ENCODE results near the gene TPRA1.

TPRA1 gene

DNA sequence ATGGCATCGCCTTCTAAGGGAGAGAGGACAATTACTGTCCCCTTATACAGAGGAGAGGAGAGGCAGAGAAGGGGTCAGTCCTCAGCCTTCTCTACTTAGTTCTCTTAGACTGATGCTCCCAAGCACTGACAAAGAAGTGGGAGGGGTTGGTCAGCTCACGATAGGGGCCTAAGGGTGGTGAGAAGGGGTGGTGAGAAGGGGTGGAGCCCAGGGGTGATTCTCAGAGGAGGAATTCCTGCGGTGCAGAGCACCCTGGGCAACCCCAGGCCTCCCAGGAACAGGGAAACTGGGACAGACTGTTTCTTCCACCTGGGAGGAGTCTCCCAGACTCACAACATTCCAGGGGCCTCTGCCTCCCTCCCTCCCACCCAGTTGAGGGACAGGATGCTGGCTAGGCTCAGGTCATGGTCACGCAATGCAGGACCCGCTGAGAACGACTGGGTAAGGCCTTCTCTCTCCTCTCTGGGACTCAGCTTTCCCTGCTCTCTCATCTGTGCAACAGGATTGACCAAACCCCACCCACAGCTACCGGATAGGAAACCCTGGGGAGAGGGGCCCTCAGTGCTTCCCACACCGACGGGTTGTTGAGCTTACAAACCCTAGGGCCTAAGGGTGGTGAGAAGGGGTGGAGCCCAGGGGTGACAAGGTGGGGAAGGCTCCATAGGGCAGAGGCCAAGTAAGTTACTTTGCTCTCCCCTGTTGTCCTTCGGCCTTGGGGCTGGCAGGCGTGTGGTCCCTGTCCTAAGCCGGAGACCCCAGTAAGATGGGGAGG lies 1.5 kb downstream of the TPRA1 start:
- DNase-seq, result no peak

DNA sequence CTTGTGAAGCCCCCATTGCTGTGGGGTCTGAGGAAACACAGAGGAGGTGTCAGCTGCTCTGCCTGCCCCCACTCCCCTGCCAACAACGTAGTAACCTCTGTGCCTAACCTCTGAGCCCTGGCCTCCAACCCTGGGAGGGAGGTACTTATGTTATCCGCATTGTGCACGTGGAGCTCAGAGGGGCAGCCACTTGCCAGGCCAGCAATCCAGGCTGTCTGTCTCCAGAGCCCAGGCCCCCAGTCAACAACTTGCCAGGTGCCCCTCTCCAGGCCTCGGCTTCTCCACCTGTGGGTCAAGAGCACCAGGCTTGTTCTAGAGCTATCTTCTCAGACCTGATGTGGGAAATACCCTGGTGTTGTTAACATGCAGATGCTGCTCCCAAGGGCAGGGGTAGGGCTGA lies 2.7 kb downstream of the TPRA1 start:
- no peak for DNase-seq

DNA sequence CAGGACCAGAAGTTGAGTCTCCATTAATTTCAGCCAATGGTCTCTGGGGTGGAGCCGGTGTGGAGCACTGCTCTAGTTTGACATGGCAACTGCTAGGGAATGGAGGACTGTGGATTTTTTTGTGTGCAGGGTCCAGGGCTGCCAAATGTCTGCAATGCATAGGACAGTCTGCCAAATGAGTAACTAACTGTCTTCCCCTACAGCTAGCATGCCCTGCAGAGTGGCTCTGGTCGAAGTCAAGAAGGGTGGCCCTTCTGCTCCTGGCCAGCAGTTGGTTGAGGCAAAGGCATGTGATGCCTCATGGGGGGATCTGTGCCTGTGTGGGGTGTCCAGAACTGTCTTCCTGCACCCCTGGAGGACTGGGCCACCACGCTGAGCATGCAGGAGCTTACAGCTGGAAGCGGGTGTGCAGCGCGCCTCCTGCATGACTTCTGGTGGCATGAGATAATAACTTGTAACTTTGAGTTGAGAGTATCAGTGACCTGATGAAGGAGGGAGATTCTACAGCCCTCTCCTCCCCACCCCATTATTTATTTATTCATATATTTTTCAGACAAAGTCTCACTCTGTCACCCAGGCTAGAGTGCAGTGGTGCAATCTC lies 4.6 kb downstream of the TPRA1 start:
- no peak for DNase-seq

DNA sequence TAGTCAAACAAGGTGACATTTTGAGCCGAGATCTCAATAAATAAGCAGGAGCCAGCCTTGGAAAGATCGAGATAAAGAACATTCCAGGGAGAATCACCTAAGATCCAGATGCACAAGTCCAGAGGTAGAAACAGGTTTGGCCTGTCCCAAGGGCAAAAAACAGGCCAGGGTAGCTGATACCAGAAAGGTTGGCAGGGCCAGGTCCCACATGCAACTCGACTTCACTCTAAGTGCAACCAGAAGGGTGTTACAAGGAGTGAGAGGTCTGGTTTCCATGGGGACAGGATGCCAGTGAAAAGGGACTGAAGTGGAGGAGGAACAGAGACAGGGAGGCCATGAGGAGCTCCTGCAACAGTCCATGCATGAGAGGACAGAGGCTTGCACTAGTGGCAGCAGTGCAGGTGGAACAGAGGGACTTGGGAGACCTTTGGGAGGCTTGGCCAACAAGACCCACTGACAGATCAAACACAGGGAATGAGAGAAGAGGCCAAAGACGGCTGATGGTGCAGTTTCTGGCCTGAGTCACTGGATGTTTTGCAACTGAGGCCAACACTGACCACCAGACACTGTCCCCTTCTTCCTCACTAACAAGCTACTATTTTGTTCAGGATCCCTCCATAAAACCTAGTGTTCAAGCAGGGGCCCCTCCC lies 5.2 kb downstream of the TPRA1 start:
- DNase-seq, result no peak

DNA sequence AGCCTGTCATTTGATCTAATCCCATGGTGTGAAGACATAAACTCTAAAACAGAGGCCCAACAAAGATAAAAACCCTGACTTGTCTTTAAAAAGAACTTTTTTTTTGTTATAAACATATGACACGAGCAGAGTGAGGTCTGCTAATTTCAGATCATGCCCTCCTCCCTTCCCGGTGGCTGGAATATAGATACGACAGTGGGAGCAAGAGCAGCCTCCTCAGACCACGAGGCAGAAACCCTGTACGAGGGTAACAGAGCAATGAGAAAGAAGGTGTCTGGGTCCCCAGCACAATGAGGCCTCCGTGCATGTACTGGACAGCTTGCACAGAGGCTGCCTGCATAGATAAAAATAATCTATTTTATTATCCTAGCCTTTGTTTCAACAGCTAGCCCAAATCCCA lies 5.8 kb downstream of the TPRA1 start:
- no peak for DNase-seq

DNA sequence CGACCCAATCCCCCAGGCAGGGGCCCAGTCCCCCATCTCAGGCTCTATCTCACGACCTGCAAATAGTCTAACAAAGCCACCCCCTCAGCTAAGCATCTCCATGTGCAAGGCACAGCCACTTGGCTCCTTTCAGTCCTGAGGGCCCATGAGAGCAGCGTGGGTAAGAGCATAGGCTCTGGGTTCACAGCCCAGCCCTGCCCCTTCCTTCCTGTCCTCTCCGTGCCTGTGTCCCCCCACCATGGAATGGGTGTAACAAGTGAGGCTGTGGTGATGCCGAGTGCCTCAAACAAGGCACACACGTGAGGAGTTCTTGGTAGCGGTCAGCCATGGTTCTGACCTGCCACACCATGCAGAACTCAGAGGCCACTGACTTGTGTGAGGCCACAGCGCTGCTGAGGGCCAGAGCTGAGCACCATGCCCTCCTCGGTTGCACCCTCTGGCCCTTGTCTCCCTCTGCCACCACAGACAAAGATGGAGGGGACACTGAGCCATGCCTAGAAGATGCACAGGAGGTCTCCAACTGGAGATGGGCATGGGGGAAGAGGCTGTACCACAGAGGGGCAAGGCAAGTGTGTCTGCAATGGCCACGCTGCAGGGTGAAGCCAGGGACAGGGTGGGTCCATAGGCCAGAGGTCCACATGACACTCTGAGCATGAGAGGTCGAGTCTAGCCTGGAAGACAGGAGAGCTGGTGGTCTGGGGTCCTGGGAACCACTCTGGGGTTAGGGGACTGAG lies 10.0 kb downstream of the TPRA1 start:
- DNase-seq, result no peak

DNA sequence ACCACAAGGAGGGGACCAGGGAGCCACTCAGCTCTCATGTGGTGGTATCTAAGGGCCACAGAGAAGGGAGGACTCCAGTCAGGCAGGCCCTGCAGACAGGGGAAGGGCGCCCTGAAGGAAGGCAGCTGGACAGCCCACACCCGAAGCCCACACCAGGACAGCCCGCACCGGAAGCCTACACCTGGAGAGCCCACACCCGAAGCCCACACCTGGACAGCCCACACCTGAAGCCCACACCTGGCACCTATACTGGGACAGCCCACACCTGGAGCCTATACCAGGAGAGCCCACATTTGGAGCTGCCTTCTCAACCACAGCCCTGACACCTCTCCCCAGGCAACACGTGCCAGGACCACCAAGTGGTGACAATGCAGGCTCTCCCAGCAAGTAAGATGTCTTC lies 11.7 kb downstream of the TPRA1 start:
- no peak for DNase-seq

DNA sequence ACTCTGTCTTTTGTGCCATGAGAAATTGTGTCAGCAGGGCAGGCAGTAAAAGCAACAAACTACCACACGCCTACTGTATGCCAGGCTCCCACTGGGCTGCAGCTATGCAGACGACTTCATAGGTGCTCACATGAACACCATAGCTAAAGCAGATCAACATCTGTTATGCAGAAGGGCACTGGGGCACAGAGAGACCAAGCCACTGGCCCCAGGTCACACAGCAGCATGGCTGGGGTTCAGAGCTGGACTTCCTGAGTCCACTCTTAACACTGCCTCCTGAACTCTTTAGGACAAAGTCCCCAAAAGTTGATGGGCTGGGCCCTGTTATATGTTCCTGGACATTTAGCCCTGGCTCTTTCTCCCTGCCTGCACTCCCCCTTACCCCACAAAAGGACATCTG lies 12.4 kb downstream of the TPRA1 start:
- DNase-seq, result no peak

DNA sequence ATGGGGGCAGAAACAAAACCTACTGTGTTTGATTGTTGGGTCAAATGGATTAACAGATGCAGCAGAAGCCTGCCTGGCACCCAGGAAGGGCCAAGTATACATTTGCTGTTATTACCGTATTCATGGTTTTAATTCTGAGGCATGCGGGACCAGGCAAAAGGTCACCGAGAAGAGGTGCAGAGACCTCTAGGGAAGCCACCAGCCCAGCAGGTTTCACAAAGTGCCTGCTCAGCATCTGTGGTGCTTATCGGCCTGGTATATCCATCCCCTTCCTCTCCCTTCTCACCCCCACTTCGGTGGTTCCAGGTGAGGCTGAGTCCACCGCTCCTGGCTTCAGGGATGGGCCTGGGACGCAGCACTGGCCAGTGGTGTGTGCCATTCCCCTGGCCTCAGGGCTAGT lies 13.1 kb downstream of the TPRA1 start:
- DNase-seq, result no peak

DNA sequence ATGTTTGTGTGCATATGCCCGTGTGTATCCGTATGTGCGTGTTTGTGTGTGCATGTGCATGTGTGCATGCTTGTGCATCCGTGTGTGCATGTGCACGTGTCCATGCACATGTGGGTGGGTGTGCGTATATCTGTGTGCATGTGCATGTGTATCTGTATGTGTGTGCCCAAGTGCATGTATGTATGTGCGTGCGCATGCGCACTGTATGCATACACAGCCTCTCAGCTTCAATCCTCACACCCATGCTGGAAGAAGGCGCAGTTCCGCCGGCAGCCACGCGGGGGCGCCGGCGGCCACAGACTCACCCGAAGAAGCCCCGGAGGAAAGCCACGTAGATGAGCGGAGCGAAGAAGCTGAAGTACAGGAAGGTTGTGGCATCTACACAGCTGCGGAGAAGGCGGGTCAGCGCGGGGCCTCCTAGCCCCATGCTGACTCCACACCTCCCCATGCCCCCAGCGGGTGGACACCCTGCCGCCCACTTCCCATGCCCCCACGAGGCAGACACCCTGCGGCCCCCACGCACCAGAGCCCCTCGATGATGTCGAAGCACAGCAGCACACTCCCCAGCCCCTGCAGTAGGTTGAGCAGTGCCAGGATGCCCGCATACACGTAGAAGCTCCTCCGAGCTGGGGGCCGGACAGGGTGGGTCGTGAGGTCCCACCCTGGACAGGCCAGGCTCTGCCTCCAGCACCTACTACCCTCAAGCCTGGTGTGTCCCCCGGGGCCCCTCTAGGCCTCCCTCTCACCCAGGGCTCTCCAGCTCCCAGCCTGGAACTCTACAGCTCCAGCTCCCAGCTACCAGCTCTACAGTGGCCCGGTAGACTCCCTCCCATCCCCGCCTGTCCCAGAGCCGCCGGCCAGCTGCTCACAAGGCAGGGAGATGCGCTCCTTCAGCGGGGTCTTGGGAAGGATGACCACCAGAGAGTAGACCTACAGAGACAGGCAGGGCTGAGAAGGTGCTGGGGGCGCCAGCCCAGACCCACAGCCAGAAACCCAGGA lies 15.4 kb downstream of the TPRA1 start:
- peak; percentile 73 to 76 for DNase-seq

DNA sequence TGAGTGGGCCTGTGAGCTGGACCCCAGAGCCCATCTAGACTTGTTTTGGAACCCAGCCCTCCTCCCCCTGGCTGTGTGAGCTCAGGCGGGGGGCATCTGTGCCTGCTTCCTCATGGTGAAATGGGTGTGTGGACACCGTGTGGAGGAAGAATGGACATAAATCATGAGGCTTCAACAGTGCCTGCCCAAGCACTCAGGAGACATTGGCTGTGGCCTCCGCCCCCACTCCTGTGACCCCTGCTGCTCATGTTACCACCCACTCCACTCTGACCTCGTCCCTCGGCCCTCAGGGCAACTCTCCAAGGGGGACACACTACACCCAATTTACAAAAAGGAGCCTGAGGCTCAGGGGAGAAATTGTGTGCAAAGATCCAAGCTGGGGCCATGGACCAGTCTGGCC lies 16.6 kb downstream of the TPRA1 start:
- no peak for DNase-seq

DNA sequence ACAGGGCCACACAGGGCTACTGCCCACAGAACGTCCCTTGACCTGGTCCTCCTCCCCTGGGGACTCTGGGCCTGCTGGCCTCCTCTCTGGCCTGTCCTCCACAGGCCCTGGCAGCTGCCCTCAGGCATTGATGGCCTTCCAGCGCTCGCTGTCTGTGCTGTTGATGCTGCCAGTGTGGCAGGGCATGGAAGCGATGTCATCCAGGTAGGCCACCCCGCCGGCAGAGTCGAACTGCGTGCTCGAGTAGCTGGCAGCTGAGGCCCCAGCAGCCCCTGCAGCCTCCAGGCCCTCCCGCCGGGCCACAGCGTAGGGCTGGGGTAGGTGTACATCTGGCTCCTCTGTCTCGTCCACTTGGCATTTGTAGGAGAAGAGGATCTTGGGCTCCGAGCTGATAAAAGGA lies 17.1 kb downstream of the TPRA1 start:
- DNase-seq, result no peak

DNA sequence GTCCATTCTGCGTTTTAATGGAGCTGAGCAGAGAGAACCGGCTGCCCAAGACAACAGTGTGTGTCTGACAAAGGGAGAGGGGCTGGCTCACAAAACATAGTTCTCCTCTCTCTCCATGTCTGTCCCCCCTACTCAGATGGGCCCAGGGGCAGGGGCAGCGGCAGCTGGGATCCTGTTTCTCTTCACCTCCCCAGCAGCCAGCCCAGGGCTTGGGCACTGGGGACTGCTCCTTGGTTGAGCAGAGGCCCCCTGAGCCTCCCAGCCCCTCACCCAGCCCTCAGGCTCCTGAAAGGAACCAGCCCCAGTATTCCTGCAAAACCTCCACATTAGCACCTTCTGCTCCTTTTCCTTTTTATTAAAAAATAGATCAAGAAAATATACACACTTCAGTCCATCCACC lies 17.8 kb downstream of the TPRA1 start:
- no peak for DNase-seq

DNA sequence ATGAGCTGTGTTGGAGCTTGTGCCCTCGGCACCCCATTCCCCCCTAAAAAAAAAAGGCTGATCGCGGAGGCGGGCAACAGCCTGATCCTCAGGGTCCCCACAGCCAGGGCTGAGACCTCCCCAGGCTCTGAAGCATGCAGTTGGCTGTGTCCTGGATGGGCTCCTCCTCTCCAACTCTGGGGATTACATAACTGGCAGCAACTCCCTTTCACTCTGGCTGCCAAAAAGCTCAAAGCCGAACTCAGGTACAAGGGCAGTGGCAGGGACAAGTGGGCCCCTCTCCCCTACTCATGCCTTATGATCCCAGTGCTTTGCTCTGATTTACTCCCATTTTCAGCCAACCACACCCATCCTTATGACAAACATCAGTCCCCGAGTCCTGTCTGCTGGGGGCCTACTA lies 18.3 kb downstream of the TPRA1 start:
- DNase-seq, result no peak

DNA sequence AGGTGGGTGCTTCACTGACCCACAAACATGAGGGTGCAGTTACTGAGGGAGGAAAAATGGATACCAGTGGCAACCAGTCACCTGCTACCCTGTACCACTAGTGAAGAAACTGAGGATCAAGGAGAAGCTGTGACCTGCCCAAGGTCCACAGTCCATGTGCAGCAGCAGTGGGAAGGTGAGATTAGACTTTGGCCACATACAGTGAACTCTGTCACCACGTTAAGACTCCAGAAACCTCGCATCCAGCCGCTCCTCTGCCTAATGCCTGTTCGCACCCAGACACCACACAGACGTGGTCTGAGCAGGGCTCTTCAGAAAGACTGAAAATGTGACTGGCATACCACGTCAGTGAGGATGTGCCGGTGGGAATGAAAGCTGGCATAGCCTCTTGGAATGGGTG lies 20.0 kb downstream of the TPRA1 start:
- DNase-seq, result no peak

DNA sequence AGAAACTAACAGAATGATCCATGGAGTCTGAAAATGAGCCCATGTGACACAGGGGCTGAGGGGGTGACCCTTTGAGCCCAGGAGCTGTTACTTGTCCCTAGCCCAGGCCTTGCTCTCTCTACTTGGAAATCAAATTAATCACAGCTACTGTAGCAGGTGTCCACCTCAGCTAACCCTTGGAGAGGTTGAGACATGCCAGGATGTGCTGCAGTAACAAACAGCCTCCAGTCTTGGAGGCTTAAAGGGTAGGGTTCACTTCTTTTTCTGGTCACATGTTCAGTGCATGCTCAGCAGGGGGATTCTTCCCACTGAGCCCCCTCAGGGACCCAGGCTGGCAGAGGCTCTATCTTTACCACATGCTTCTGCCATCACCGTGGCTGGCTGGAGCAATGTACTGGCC lies 21.4 kb downstream of the TPRA1 start:
- no peak for DNase-seq

DNA sequence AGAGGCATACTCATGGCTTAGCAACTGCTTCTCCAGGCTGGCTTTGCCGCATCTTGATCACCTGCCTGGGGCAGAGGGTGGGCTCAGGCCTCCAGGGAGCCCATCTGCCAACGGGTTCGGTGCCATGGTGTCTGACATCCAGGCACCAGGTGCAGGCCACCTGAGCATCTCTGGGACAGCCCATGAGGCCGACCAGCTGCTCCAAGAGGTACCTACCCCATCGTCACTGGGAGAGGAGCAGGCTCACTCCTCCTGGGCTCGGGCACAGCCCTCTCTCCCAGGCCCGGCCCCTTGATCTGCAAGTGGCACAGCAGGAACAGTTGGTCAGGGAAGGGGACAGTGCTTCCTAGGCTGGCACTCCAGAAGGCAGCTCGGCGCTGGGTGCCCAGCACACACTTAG lies 21.9 kb downstream of the TPRA1 start:
- DNase-seq, result no peak

DNA sequence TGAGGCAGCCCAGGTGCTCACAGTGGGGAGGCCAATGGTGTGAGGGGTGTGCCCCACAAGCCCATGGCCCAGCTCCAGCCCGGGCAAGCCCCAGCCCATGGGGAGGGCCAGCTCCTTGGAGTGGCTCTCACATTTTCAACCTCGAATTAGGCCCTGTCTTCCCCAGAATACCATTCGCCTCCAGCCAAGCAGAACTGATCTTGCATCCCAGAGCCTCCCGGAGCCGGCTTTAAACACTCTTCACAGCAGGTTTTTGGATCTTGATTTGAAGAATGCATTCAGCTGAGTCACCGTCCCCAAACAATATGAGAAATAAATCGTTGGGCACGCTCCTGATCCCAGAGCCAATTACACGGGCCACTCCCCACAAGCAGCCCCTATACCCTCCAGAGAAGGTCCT lies 23.7 kb downstream of the TPRA1 start:
- DNase-seq, result no peak

DNA sequence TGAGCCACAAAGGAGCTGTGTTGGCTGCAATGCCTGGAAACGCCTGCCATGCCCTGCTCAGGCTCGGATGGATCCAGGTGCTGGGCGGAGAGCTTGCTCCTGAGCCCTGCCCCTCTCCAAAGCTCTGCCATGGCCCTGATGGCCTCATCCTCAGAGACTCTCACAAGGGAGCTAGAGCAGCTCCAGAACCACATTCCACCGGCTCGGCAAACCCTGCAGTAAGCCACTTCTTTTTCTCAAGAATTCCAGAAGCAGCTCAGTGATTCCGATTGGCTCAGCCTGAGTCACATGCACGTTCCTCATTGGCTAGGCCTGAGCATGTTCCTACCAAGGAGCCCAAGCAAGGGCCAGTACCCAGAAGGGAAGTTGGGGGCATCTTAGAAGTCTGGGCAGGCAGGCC lies 24.8 kb downstream of the TPRA1 start:
- no peak for DNase-seq

DNA sequence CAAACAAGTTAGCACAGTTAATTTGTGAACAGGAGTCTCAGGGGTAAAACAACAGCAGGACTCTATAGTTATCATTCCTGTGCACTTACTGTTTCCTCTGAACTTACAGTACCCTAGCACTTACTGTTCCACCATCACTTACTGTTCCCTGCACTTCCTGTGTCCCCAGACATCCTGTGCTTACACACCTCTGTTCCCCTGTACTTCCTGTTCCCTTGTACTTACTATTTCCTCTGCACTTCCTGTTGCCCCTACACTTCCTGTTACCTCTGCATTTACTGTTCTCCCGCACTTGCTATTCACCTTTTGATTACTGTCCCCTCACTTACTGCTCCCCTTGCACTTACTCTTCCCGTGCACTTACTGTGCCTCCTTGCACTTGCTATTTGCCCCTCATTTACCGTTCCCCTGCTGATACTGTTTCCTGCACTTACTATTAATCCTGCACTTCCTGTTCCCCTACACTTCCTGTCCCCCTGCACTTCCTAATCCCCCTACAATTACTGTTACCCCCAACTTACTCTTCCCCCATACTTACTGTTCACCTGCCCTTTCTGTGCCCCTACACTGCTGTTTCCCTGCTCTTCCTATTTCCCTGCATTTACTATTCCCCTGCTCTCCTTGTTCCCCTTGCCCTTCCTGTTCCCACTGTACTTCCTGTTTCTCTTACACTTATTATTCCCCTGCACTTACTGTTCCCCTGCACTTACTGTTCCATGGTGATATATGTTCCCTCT lies 30.3 kb downstream of the TPRA1 start:
- DNase-seq, result no peak

DNA sequence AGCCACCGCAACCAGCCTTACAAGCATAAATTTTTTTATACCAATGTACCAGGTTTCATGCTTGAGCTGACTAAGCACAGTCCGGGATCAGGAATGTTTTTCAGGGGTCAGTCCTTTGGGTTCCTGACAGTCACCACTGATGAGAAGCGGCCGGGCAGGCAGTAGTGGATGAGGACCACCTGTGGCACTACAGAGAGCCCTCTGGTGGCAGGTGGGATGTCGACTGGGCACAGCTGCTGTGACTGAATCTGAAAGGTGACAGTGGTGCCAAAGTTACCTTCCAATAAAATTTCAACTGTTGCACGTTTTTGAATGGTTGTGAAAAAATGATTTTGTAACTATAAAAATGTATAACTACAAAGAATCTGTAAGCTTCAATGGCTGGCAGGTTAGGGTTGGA lies 34.0 kb downstream of the TPRA1 start:
- no peak for DNase-seq

DNA sequence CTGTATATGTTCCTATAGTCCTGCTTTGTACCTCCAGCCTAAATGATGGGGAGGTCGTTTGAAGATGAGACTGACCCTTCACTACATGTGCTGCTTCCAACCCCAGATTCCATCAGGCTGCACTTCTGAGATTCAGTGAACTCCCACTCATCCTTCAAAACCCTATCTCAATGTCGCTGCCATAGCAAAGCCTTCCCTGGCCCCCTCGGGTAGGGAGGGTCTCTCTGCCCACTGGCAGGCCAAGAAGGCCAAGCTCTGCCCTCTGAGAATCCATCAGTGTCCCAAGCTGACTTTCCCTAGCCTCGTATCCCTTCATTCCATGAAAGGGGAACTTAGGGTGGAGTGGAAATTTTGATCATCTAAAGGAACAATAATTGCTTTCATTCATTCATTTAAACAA lies 35.4 kb downstream of the TPRA1 start:
- no peak for DNase-seq

Data from hippocampal formation (tissue), 2 donors.